Measurements from ENCODE around the gene ZBTB8OS.
"Not testable (repeated sequence)": the region's sequence is repeated elsewhere in the genome, so short reads cannot be mapped to it uniquely, and the experiment has no call there.

Gene ZBTB8OS

DNA sequence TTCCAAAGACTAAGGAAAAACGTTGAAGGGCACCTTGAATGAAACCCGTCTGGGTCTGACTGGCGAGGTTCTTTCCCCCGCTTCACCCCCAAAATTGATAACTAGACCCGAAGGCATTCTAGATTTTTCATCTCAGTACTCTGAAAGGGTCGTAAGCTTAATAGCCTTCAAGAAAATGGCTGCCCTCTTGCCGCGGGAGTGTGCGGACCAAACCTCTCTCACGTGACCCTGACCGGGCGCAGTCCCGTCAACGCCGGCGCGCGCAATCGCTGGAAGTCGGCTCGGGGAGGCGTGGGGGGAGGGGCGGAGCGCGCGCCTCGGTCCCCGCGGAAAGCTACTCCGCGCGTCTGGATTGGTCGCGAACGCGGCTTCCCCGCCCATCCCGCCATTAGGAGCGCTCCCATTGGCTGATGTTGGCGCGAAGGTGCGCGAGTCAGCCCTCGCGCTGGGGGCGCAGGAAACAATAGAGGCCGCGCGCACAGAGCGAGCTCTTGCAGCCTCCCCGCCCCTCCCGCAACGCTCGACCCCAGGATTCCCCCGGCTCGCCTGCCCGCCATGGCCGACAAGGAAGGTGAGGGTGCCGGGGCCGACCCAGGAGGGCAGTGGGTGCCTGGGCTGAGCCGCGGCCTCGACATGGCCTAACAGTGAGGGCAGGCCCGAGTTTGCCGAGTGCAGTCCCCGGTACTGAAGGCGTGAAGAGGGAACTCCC, 556 bp upstream of the ZBTB8OS start, which contains the start of gene RBBP4:
TSS of gene RBBP4 (plus strand) at position 457 of the 709 bp plus-strand sequence. CDS start at position 556, 99 bp downstream.
- peak; percentile 98 for DNase-seq

GRCh38 chr1:32647308-32648134, 2.8 kb downstream of the ZBTB8OS start:
- no peak for DNase-seq

DNA sequence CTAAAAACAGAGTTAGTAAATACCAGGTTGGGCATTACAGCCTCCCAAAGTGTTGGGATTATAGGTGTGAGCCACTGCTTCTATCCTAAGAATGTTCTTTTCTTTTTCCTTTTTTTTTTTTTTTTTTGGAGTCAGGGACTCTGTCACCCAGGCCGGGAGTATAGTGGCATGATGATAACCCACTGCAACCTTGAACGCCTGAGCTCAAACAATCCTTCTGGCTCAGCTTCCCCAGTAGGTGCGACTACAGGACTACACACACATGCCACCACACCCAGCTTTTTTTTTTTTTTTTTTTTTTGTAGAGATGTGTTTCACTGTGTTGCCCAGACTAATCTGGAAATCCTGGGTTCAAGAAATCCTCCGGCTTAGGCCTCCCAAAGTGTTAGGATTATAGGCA, 5.9 kb downstream of the ZBTB8OS start:
- DNase-seq, result no peak

DNA sequence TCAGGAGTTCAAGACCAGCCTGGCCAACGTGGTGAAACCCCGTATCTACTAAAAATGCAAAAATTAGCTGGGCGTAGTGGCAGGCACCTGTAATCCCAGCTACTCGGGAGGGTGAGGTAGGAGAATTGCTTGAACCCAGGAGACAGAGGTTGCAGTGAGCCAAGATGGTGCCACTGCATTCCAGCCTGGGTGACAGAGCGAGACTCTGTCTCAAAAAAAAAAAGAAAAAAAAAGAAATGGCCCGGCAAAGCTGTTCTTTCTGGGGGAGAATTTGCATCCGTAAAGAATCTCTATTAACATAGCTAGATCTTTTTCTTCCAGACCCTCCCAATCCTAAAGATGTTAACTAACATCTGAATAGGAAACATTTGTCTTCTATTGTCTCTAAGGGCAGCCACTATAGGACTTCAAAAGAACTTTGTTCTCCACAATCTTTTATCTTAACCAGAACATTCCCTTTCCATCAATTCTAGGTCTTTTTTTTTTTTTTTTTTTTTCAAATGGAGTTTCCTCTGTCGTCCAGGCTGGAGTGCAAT, 8.0 kb downstream of the ZBTB8OS start:
- DNase-seq, result not testable (repeated sequence)

GRCh38 chr1:32639489-32640075, 10.8 kb downstream of the ZBTB8OS start:
- DNase-seq, result peak; percentile 75

- DNase-seq, result peak; percentile 11
These were observed 13.3 kb downstream of the ZBTB8OS start for GRCh38 chr1:32636914-32637645.

GRCh38 chr1:32635508-32636277, 14.7 kb downstream of the ZBTB8OS start:
- DNase-seq, result no peak

DNA sequence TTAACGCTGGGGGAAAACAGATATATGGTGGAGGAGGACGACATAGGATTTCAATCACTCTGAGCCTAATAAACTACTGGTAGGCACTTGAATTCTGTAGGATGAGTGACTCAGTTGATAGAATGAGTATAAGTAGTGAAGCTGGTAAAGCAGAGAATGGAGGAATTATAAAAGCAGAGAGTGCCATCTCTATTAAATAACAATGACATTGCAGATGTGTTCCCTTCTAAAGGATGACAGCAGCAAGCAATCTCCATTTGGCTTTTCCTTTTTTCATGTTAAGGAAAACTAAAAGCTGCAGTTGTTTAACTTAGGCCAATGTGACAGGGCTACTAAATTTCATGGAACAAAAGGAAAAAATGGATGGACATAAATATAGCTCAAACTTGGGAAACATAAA, 17.5 kb downstream of the ZBTB8OS start:
- no peak for DNase-seq

DNA sequence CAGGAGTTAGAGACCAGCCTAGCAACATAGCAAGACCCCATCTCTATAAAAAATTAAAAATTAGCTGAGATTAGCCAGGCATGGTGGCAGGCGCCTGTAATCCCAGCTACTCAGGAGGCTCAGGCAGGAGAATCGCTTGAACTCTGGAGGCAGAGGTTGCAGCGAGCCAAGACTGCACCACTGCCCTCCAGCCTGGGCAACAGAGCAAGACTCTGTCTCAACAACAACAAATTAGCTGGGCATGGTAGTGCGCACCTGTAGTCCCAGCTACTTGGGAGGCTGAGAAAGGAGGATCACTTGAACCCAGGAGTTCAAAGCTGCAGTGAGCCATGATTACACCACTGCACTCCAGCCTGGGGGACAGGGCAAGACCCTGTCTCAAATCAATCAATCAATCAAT, 20.2 kb downstream of the ZBTB8OS start:
- DNase-seq, result not testable (repeated sequence)

DNA sequence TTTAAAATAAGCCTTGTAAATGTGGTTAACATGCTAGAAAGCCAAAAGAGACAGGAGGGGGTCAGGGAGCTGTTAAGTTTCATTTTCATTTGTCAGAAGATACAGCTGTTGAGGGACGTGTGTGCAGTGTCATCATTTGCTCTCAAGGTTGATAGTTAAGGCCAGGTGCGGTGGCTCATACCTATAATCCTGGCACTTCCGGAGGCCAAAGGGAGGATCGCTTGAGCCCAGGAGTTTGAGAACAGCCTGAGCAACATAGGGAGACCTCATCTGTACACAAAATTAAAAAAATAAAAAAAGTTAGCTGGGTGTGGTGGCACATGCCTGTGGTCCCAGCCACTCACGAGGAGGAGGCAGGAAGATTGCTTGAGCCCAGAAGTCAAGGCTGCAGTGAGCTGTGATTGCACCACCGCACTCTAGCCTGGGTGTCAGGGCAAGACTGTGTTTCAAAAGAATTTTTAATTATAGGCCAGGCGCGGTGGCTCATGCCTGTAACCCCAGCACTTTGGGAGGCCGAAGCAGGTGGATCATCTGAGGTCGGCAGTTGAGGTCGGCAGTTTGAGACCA, 22.7 kb downstream of the ZBTB8OS start:
- no peak for DNase-seq

DNA sequence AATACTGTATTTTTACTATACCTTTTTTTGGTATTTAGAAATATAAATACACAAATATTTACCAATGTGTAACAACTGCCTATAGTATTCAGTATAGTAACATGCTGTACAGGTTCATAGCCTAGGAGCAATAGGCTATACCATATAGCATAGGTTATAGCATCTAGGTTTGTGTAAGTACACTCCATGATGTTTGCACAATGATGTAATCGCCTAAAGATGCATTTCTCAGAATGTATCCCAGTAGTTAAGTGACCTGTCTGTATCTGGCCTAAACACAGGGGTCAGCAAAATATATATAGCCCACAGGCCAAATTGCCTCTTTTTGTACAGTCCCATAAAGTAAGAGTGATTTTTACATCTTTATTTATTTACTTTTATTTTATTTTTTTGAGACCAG, 24.2 kb downstream of the ZBTB8OS start:
- no peak for DNase-seq

DNA sequence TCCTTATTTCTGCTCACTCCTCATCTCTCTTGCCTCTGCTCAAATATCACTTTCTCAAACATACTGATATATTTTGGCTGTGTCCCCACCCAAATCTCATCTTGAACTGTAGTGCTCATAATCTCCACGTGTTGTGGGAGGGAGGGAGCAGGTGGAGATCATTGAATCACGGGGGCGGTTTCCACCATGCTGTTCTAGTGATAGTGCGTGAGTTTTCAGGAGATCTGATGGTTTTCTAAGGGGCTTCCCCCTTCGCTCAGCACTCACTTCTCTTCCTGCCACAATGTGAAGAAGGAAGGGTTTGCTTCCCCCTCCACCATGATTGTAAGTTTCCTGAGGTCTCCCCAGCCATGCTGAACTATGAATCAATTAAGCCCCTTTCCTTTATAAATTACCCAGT, 26.6 kb downstream of the ZBTB8OS start:
- DNase-seq, result no peak

DNA sequence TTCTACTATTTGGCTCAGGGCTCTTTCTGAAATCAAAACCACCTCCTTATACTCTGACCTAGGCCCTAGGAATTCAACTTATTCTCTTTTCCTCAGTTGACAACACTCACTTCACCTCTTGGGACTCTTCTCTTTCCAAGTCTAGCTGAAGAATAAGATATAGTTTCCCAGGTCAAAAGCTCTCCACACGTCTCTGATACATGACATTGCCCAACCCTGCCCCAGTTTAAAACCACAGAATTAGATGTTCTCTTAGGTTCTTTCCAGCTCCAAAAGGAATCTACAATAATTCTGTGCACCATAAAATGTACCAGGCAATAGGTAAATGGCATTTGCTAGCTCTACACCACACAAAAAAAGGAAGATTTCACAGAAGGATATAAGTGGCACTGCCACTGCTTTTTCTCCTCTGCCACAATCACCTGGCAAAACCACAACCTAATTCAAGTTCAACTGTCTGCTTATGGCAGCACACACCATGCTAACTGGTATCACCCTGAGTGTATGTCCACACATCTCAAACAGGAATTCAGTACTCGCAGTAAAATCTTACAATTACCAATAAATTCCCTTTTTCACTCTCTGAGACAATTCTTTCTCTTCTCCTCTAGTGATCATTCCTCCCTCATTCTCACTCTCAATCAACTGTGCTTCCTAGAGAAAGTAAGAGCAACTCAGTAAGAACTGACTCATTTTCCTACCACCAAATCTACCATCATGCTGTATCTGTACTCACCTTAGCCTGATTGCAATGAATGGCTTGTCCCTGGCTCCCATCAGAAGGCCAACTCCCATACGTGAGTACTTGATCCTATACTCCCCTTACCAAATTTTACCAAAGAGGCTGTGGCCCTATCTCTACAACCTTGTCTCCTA, 27.3 kb downstream of the ZBTB8OS start:
- no peak for DNase-seq

GRCh38 chr1:32622205-32622604, 28.1 kb downstream of the ZBTB8OS start:
- no peak for DNase-seq

DNA sequence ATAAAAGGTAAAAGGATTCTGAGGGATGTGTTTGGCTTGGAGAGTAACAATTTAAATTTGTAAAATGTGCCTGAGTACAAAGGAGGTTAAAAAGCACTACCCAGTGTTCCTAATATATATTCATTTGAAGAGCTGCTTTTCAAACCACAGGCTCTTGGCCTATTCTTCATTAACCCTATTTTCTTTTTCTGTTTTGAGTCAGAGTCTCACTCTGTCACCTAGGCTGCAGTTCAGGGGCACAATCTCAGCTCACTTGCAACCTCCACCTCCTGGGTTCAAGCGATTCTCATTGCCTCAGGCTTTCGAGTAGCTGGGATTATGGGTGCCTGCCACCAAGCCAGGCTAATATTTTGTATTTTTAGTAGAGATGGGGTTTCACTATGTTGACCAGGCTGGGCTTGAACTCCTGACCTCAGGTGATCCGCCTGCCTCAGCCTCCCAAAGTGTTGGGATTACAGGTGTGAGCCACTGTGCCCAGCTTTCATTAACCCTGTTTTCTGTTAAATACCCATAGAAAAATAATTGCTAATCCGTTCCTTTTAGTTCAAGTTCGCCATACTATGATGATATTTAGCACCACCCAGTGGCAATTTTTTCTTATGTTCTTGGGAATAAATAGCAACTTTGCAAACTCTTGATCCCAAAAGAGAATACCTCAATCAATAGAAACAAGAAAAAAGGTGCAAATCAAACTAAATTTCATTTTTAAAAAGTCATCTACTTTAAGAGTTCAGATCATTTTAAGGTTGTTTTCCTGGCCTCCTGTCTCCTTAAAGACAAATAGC, 30.5 kb downstream of the ZBTB8OS start:
- DNase-seq, result peak; percentile 6

GRCh38 chr1:32618673-32619221, 31.6 kb downstream of the ZBTB8OS start:
- DNase-seq, result no peak

DNA sequence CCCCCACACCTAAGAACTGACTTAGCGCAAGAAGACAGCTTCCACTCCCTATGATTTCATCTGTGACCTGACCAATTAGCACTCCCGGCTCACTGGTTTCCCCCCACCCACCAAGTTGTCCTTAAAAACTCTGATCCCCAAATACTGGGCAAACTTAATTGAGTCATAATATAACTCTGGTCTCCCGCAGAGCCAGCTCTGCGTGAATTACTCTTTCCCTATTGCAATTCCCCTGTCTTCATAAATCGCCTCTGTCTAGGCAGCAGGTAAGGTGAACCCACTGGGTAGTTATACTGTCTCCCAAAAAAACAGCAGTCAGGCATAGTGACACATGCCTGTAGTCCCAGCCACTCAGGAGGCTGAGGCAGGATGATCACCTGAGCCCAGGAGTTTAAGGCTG, 36.9 kb downstream of the ZBTB8OS start:
- no peak for DNase-seq

- DNase-seq, result peak; percentile 67
These were observed 38.0 kb downstream of the ZBTB8OS start for GRCh38 chr1:32612189-32612881.

DNA sequence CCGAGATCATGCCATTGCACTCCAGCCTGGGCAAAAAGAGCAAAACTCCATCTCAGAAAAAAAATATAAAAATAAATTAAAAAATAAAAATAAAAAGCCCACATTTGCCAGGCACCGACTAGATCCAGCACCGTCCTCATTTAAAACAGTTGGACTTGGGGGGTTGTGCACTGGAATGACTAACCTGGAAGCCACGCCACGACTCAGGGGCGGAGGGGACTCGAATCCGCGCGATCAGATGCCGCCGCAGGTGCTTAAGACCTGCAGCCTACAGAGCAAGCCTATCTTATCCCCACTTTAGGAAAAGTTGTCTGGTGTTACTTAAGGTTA, 38.5 kb downstream of the ZBTB8OS start:
- DNase-seq, result no peak
